H9 (cell line): ENCODE data around the gene ANKRD44. TPM values are rescaled to one million over a fixed set of nuclear protein-coding genes. Genes with fewer than 3 reads are reported as not detected.
A peak's percentile ranks its signal among the peaks of the same experiment; 100 is the strongest.

Experiments
- DNase-seq: peaks from one replicate; pipeline ENCODE4 v3.0.0-alpha.2; 2017
- H2AFZ ChIP-seq: one replicate; pipeline ENCODE4 v1.6.1; 2013; ENCODE audit warnings: mild to moderate bottlenecking, low read length, control low read depth, moderate library complexity
- H2AK5ac ChIP-seq: 2 replicates; pipeline ENCODE4 v1.6.1; 2013; ENCODE audit warnings: low read length, control low read depth, mixed read lengths; ENCODE audit not compliant: insufficient read length
- H2BK120ac ChIP-seq: one replicate; pipeline ENCODE4 v1.6.1; 2013; ENCODE audit warnings: low read depth, mild to moderate bottlenecking, low read length, control low read depth, inconsistent platforms; ENCODE audit not compliant: poor library complexity, severe bottlenecking
- H2BK12ac ChIP-seq: 2 replicates; pipeline ENCODE4 v1.6.1; 2013; ENCODE audit warnings: low read length, control low read depth, mixed read lengths, low read depth; ENCODE audit not compliant: insufficient read length
- H2BK15ac ChIP-seq: 2 replicates; pipeline ENCODE4 v1.6.1; 2013; ENCODE audit warnings: low read depth, low read length, control low read depth
- H2BK20ac ChIP-seq: one replicate; pipeline ENCODE4 v1.6.1; 2013; ENCODE audit warnings: low read depth, mild to moderate bottlenecking, low read length, control low read depth, inconsistent platforms; ENCODE audit not compliant: poor library complexity, severe bottlenecking
- H2BK5ac ChIP-seq: 2 replicates; pipeline ENCODE4 v1.6.1; 2013; ENCODE audit warnings: low read length, control low read depth, mixed read lengths; ENCODE audit not compliant: insufficient read length
- H3K14ac ChIP-seq: 2 replicates; pipeline ENCODE4 v1.6.1; 2013; ENCODE audit warnings: low read length, control low read depth; ENCODE audit not compliant: insufficient read depth
- H3K18ac ChIP-seq: 2 replicates; pipeline ENCODE4 v1.6.1; 2013; ENCODE audit warnings: low read depth, mild to moderate bottlenecking, mixed read lengths, low read length, control low read depth; ENCODE audit not compliant: insufficient read length
- H3K23ac ChIP-seq: 2 replicates; pipeline ENCODE4 v1.6.1; 2013; ENCODE audit warnings: low read length, control low read depth, mixed read lengths, low read depth; ENCODE audit not compliant: insufficient read length
- H3K23me2 ChIP-seq: 2 replicates; pipeline ENCODE4 v1.6.1; 2013; ENCODE audit warnings: low read depth, mild to moderate bottlenecking, mixed read lengths, low read length, control low read depth; ENCODE audit not compliant: insufficient read length, poor library complexity, severe bottlenecking
- H3K27ac ChIP-seq: 2 replicates; pipeline ENCODE4 v1.5.1; 2013; ENCODE audit warnings: low read length, control low read depth, mixed read lengths, low read depth; ENCODE audit not compliant: insufficient read length
- H3K27me3 ChIP-seq: 2 replicates; pipeline ENCODE4 v1.6.1; 2013; ENCODE audit warnings: low read length, control low read depth, inconsistent platforms; ENCODE audit not compliant: insufficient read depth
- H3K4ac ChIP-seq: 2 replicates; pipeline ENCODE4 v1.6.1; 2013; ENCODE audit warnings: low read depth, mild to moderate bottlenecking, control low read depth, inconsistent platforms, low read length, moderate library complexity
- H3K4me1 ChIP-seq: 2 replicates; pipeline ENCODE4 v1.6.1; 2013; ENCODE audit warnings: low read length, control low read depth, inconsistent platforms; ENCODE audit not compliant: insufficient read depth
- H3K4me2 ChIP-seq: 2 replicates; pipeline ENCODE4 v1.6.1; 2013; ENCODE audit warnings: low read length, control low read depth, mixed read lengths; ENCODE audit not compliant: insufficient read length, insufficient read depth
- H3K56ac ChIP-seq: 2 replicates; pipeline ENCODE4 v1.6.1; 2013; ENCODE audit warnings: low read depth, mild to moderate bottlenecking, mixed read lengths, low read length, control low read depth; ENCODE audit not compliant: insufficient read length
- H3K79me1 ChIP-seq: 2 replicates; pipeline ENCODE4 v1.6.1; 2013; ENCODE audit warnings: low read depth, mild to moderate bottlenecking, moderate library complexity, low read length, control low read depth, inconsistent platforms; ENCODE audit not compliant: insufficient read depth, poor library complexity, severe bottlenecking
- H3K79me2 ChIP-seq: 2 replicates; pipeline ENCODE4 v1.6.1; 2013; ENCODE audit warnings: low read length, control low read depth, inconsistent platforms; ENCODE audit not compliant: insufficient read depth
- H3K9ac ChIP-seq: 2 replicates; pipeline ENCODE4 v1.6.1; 2013; ENCODE audit warnings: low read length, control low read depth, mixed read lengths; ENCODE audit not compliant: insufficient read length; ENCODE audit errors: extremely low read depth
- H3K9me3 ChIP-seq: one replicate; pipeline ENCODE4 v1.6.1; 2013; ENCODE audit warnings: low read depth, low read length, inconsistent platforms; ENCODE audit not compliant: control insufficient read depth
- H3T11ph ChIP-seq: one replicate; pipeline ENCODE4 v1.6.1; 2013; ENCODE audit warnings: mild to moderate bottlenecking, low read length, control low read depth, inconsistent platforms
- H4K20me1 ChIP-seq: one replicate; pipeline ENCODE4 v1.6.1; 2013; ENCODE audit not compliant: control insufficient read depth, insufficient read length, insufficient read depth
- H4K5ac ChIP-seq: 2 replicates; pipeline ENCODE4 v1.6.1; 2013; ENCODE audit warnings: low read depth, mild to moderate bottlenecking, mixed read lengths, low read length, control low read depth; ENCODE audit not compliant: insufficient read length
- H4K8ac ChIP-seq: replicated peaks from 2 replicates; pipeline ENCODE4 v1.6.1; 2013; ENCODE audit warnings: low read length, control low read depth, mixed read lengths, low read depth; ENCODE audit not compliant: insufficient read length
- H4K91ac ChIP-seq: 2 replicates; pipeline ENCODE4 v1.6.1; 2013; ENCODE audit warnings: low read depth, mild to moderate bottlenecking, moderate library complexity, mixed read lengths, low read length, control low read depth; ENCODE audit not compliant: insufficient read length
- H3K27ac Mint-ChIP-seq, 3 experiments: 2 replicates in 2 of 3; 3 replicates in 1 of 3; pipeline ENCODE4 v1.8.0; 2020 to 2021; ENCODE audit warnings: mixed read lengths in 3 of 3, mild to moderate bottlenecking in 1 of 3, moderate library complexity in 1 of 3
- H3K27me3 Mint-ChIP-seq: 2 replicates; pipeline ENCODE4 v1.8.0; 2021; ENCODE audit warnings: low read depth, mild to moderate bottlenecking, moderate library complexity, mixed read lengths
- H3K36me3 Mint-ChIP-seq, 3 experiments: 2 replicates in 2 of 3; 3 replicates in 1 of 3; pipeline ENCODE4 v1.8.0; 2020 to 2021; ENCODE audit warnings: low read depth in 3 of 3, mixed read lengths in 3 of 3; ENCODE audit not compliant: insufficient read depth in 1 of 3
- H3K4me1 Mint-ChIP-seq, 2 experiments: 2 replicates each; pipeline ENCODE4 v1.8.0; 2020; ENCODE audit warnings: mixed read lengths in 2 of 2
- H3K4me3 Mint-ChIP-seq, 2 experiments: 2 replicates in 1 of 2; 3 replicates in 1 of 2; pipeline ENCODE4 v1.8.0; 2020 to 2021; ENCODE audit warnings: mild to moderate bottlenecking in 2 of 2, mixed read lengths in 2 of 2, moderate library complexity in 1 of 2
- H3K9me3 Mint-ChIP-seq, 2 experiments: 2 replicates in 1 of 2; 3 replicates in 1 of 2; pipeline ENCODE4 v1.8.0; 2020; ENCODE audit warnings: mild to moderate bottlenecking in 2 of 2, mixed read lengths in 2 of 2, moderate library complexity in 1 of 2
- WGBS: extraction: QIAGEN DNeasy Blood & Tissue Kit; methylation state at CpG from one replicate; pipeline ENCODE4 v1.1.7; 2013; ENCODE audit warnings: missing lambda C conversion rate, low lambda C conversion rate, mixed read lengths; ENCODE audit not compliant: insufficient read length; ENCODE audit errors: extremely low coverage; 5-methylcytosine and 5-hydroxymethylcytosine counted together
- total RNA-seq: library from RNA; stranded (reverse); gene quantifications from 2 replicates; pipeline ENCODE4 v1.2.1, GENCODE V29; 2021
- TF ChIP-seq, protein P1 (sequence below): fragments of 200-600 bp; sonication (generic); conservative IDR thresholded peaks from 3 replicates; pipeline ENCODE4 v1.8.0; 2021; ENCODE audit warnings: antibody characterized with exemption, mild to moderate bottlenecking

Gene ANKRD44
- total RNA-seq, 1 experiment from 2014 or later: 1.9 TPM

- no peak overlapping the region for H3K56ac ChIP-seq
- no peak overlapping the region for H4K91ac ChIP-seq
- H3K27me3 ChIP-seq: no peaks in the 10 kb centered on the region
- H3K23ac ChIP-seq: no peak overlapping the region
- no peak overlapping the region for H4K8ac ChIP-seq
- Mint-ChIP-seq H3K36me3 (no peaks in the 10 kb centered on the region), H3K4me3 (no peak overlapping the region), H3K27ac (peak overlapping the region in 1 of 3 experiments; percentile 71; a peak in 1 of 7 replicates), H3K9me3 (no peaks in the 10 kb centered on the region), H3K4me1 (peaks cover 38 to 42% of the 10 kb centered on the region in 2 experiments), H3K27me3 (no peaks in the 10 kb centered on the region)
- no peak overlapping the region for H4K5ac ChIP-seq
- no peak overlapping the region for H3K4me2 ChIP-seq
- no peak overlapping the region for H2BK12ac ChIP-seq
- H3K79me2 ChIP-seq: no peaks in the 10 kb centered on the region
- no peak overlapping the region for H2AK5ac ChIP-seq
- no peak overlapping the region for H3K9ac ChIP-seq
- no peak overlapping the region for H3T11ph ChIP-seq
- H3K27ac ChIP-seq: no peak overlapping the region
- H3K4me1 ChIP-seq: peaks cover 4% of the 10 kb centered on the region; the same call in 1 of the 2 replicates
- no peak overlapping the region for H3K18ac ChIP-seq
- H2AFZ ChIP-seq: no peak overlapping the region
- no peaks in the 10 kb centered on the region for H3K9me3 ChIP-seq
- no peak overlapping the region for H2BK120ac ChIP-seq
- H2BK5ac ChIP-seq: no peak overlapping the region
- no peaks in the 10 kb centered on the region for H3K23me2 ChIP-seq
- no peak overlapping the region for H3K4ac ChIP-seq
- H2BK20ac ChIP-seq: no peak overlapping the region
- no peak overlapping the region for H3K14ac ChIP-seq
- H3K79me1 ChIP-seq: no peaks in the 10 kb centered on the region
- DNase-seq: no peak
- no peak overlapping the region for H2BK15ac ChIP-seq
- TF ChIP-seq, protein P1, sequence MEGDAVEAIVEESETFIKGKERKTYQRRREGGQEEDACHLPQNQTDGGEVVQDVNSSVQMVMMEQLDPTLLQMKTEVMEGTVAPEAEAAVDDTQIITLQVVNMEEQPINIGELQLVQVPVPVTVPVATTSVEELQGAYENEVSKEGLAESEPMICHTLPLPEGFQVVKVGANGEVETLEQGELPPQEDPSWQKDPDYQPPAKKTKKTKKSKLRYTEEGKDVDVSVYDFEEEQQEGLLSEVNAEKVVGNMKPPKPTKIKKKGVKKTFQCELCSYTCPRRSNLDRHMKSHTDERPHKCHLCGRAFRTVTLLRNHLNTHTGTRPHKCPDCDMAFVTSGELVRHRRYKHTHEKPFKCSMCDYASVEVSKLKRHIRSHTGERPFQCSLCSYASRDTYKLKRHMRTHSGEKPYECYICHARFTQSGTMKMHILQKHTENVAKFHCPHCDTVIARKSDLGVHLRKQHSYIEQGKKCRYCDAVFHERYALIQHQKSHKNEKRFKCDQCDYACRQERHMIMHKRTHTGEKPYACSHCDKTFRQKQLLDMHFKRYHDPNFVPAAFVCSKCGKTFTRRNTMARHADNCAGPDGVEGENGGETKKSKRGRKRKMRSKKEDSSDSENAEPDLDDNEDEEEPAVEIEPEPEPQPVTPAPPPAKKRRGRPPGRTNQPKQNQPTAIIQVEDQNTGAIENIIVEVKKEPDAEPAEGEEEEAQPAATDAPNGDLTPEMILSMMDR: no peak
- no peaks in the 10 kb centered on the region for H4K20me1 ChIP-seq
- WGBS: no CpG with 5 or more reads among the region's 5 CpGs
Observed at GRCh38 chr2:196954001-196954400, 356.6 kb downstream of the ANKRD44 start.
